Measurements from ENCODE around the gene PIAS1. TPM values are rescaled to one million over a fixed set of nuclear protein-coding genes. Genes with fewer than 3 reads are reported as not detected.

The PIAS1 gene
- total RNA-seq, 2 experiments from 2014 or later, result 44.1 to 59.0 TPM

DNA sequence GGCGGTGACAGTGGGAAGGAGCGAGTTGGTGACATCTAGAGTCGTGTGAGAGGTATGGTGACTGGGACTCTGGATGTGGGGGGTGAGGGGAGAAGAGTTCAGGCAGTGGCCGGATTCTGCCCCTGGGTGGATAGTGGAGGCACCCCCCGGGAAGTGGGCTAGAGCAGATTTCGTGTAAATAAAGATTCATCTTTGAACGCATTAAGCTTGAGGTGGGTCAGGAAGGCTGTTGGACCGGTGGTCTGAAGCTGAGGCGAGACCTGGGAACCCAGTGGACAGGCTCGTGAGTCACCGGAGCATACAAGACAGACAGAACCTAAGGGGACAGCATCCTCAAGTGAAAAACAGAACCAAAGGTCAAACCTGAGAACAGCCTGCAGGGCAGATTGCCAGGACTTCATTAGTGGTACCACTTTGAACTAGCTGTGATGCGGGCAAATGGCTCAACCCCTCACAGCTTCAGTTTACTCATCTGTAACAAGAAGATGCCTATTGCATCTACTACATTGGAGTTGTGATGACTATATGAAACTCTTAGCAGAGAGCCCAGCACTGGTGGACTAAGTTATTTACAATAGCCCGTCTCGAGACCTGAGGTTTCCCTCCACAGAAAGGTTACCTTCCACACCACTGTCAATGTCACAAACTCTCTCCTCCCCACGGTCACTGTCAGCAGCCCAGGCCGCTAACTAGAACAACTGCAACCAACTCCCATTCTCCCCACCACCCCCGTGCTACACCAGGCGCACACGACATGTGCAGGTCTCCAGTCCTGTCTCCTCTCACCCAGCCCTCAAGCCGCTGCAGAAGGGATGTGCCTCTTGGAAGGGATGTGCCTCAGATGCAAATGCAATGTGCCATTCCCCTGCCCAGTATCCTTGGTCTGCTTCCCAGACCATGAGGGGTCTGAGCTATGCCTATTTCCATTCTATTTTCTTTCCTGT, 176.3 kb downstream of the PIAS1 start:
- Histone ChIP-seq H3K9me2 (ENCODE audit: insufficient read depth, low read length) (no peaks in the 10 kb centered on the region), H3K4me3 (ENCODE audit: low read depth, low read length, poor library complexity, severe bottlenecking) (peak overlapping the region; percentile 80), H3K4me2 (ENCODE audit: low read length) (peak overlapping the region; percentile 89), H3K4me1 (ENCODE audit: insufficient read depth, low read length, poor library complexity, severe bottlenecking) (peaks cover 41% of the 10 kb centered on the region), H2AFZ (ENCODE audit: low read length) (peak overlapping the region; percentile 88), H3K9me3 (ENCODE audit: low read length) (no peaks in the 10 kb centered on the region), H3K27ac (ENCODE audit: low read depth, low read length, poor library complexity, severe bottlenecking) (peak overlapping the region; percentile 80), H4K20me1 (ENCODE audit: insufficient read depth, low read length) (no peaks in the 10 kb centered on the region), H3K79me2 (ENCODE audit: insufficient read depth, low read depth, low read length) (peaks cover 37% of the 10 kb centered on the region), H3K36me3 (ENCODE audit: insufficient read depth, low read length) (peaks cover 7% of the 10 kb centered on the region; the same call in 1 of the 2 replicates)
- TF ChIP-seq, protein P1, sequence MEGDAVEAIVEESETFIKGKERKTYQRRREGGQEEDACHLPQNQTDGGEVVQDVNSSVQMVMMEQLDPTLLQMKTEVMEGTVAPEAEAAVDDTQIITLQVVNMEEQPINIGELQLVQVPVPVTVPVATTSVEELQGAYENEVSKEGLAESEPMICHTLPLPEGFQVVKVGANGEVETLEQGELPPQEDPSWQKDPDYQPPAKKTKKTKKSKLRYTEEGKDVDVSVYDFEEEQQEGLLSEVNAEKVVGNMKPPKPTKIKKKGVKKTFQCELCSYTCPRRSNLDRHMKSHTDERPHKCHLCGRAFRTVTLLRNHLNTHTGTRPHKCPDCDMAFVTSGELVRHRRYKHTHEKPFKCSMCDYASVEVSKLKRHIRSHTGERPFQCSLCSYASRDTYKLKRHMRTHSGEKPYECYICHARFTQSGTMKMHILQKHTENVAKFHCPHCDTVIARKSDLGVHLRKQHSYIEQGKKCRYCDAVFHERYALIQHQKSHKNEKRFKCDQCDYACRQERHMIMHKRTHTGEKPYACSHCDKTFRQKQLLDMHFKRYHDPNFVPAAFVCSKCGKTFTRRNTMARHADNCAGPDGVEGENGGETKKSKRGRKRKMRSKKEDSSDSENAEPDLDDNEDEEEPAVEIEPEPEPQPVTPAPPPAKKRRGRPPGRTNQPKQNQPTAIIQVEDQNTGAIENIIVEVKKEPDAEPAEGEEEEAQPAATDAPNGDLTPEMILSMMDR (conservative IDR thresholded peaks at IDR 0.05; ENCODE audit: low read length), result peak; percentile 63; the same call in 1 of the 2 replicates
- TF ChIP-seq EZH2phosphoT487 (IDR thresholded peaks at IDR 0.05; ENCODE audit: borderline replicate concordance, low read depth, low read length), result no peak
- TSS peak; percentile 68 for BruUV-seq (replicated peaks)
- ChIA-PET CTCF (ENCODE audit: unreplicated experiment) (no interaction called here), POLR2A (no interaction called here)
- intact Hi-C loops (cut with micrococcal nuclease; ENCODE audit: unreplicated experiment), result no loop called here
- peak; percentile 37 for DNase-seq (ENCODE audit: low spot score)

DNA sequence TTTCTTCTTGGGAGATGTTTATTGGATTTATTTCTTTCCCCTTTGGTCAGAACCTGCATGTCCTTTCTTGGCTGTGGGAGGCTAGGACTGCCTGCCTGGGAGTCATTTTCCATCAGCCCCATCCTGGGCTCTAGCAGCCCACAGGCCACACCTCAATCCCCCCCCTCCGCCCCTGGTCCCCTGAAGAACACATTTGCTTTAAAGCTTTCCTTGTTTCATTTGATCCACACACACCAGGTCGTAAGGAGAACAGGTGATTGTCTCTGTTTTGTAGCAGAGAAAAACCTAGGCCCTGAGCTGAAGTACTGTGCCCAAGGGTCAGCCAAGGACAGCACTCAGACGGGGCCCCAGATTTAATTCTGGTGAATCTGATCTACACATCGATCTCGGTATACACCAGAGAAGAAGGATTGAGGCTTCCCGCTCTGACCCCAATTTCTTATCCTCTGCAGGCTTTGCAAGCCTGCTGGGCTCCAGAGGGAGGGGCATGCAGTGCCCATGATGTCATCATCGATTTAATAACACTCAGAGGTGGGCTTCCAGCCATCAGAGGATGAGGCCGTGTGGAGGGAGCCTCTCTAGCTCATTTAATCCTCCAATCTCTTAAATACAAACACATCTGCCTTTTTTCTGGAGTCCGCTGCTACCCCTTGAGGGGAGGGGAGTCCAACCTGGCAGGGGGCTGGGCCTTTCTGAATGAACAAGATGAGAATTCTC, 177.1 kb downstream of the PIAS1 start:
- intact Hi-C loops (cut with micrococcal nuclease; ENCODE audit: unreplicated experiment), result no loop called here
- Histone ChIP-seq H3K4me1 (ENCODE audit: insufficient read depth, low read length, poor library complexity, severe bottlenecking) (peaks cover 32% of the 10 kb centered on the region), H3K9me2 (ENCODE audit: insufficient read depth, low read length) (no peaks in the 10 kb centered on the region), H3K27ac (ENCODE audit: low read depth, low read length, poor library complexity, severe bottlenecking) (no peak overlapping the region), H2AFZ (ENCODE audit: low read length) (no peak overlapping the region), H3K4me2 (ENCODE audit: low read length) (peak overlapping the region; percentile 89), H3K4me3 (ENCODE audit: low read depth, low read length, poor library complexity, severe bottlenecking) (no peak overlapping the region), H4K20me1 (ENCODE audit: insufficient read depth, low read length) (no peaks in the 10 kb centered on the region), H3K79me2 (ENCODE audit: insufficient read depth, low read depth, low read length) (peaks cover 29% of the 10 kb centered on the region), H3K9me3 (ENCODE audit: low read length) (no peaks in the 10 kb centered on the region), H3K36me3 (ENCODE audit: insufficient read depth, low read length) (0 out of 2 replicates have a peak, but pooled peaks cover 5% of the 10 kb centered on the region)
- POLR2A ChIA-PET, result interaction anchor here (0.7 kb wide), 1 partner anchor 1180 kb away, joined by 5 read pairs; no protein-coding TSS in a partner anchor
- CTCF ChIA-PET (ENCODE audit: unreplicated experiment), result interaction anchor here (0.6 kb wide), 1 partner anchor 88 kb away, joined by 4 read pairs; no protein-coding TSS in a partner anchor
- TF ChIP-seq, protein P1 (conservative IDR thresholded peaks at IDR 0.05; ENCODE audit: low read length), result no peak
- TF ChIP-seq EZH2phosphoT487 (IDR thresholded peaks at IDR 0.05; ENCODE audit: borderline replicate concordance, low read depth, low read length), result no peak
- no peak for DNase-seq (ENCODE audit: low spot score)
- BruUV-seq (replicated peaks), result no TSS peak
